C4-2B (cell line): ENCODE data around the gene SLC50A1.

Experiments
- CTCF ChIP-seq: fragments of 450-650 bp; conservative IDR thresholded peaks from 2 replicates; pipeline ENCODE4 v1.5.1; 2017; ENCODE audit warnings: mild to moderate bottlenecking
- ZFX ChIP-seq: fragments of 450-650 bp; IDR thresholded peaks from 2 replicates; pipeline ENCODE4 v1.6.1; 2017

GRCh38 chr1:155133799-155134281 lies 1.8 kb upstream of the SLC50A1 start:
- TF ChIP-seq CTCF (no peak), ZFX (no peak)
